NK-92 treated with Interleukin-12 subunit alpha and Interleukin-12 subunit beta, amount 100 ng/mL, for 24 hours (cell line): ENCODE measurements around the gene OPALIN.
"Not testable (repeated sequence)": the region's sequence is repeated elsewhere in the genome, so short reads cannot be mapped to it uniquely, and the experiment has no call there.

ENCODE experiments used
- DNase-seq: peaks from one replicate; lab custom pipeline; 2025; lab: John Stamatoyannopoulos, UW

The OPALIN gene

DNA sequence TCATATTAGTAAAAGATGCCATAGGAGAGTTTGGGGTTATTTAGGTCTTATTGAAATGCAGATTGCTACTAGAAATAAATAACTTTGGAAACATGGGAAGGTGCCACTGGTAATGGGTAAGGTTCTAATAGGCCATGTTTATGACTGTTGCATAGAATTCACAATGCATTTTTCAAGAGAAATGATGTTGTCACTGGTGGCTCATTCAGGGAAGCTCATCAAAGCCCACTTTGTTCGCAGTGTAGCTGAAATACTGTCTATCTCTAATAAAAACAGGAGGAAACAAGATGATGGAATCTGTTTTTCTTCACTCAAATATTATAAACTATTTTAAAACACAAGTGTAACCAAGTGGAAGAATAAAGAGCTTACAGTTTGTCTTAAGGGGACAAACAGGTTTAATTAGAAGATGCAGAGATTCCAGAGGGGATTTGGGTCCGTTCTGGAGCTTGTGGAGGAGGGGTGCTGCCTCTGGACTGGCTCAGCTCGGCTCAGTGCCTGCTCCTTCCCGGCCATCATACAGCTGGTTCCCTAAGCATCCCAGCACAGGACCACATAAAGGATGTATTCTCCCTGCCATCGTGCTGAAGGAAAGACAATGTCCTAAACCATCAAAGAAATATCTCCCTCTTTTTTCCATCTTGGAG, 20.4 kb downstream of the OPALIN start:
- no peak for DNase-seq

DNA sequence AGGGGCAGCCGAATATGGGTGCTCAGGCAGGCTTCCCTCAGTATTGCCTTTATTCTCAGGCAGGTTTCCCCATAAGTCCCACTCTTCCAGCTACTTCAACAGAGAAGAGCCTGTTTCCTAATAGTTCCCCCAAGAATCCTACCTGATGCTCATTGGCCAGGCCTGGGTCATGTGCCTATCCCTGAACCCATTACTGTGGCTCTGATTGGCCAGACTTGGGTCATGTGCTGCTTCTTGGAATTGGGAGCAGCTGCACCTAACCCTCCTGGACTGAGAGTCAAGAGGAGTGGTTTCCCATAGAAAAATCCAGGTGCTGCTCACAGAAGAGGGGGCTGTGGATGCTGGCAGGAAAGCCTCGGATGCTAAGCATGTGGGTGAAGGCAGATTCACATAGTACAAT, 21.7 kb downstream of the OPALIN start:
- no peak for DNase-seq

DNA sequence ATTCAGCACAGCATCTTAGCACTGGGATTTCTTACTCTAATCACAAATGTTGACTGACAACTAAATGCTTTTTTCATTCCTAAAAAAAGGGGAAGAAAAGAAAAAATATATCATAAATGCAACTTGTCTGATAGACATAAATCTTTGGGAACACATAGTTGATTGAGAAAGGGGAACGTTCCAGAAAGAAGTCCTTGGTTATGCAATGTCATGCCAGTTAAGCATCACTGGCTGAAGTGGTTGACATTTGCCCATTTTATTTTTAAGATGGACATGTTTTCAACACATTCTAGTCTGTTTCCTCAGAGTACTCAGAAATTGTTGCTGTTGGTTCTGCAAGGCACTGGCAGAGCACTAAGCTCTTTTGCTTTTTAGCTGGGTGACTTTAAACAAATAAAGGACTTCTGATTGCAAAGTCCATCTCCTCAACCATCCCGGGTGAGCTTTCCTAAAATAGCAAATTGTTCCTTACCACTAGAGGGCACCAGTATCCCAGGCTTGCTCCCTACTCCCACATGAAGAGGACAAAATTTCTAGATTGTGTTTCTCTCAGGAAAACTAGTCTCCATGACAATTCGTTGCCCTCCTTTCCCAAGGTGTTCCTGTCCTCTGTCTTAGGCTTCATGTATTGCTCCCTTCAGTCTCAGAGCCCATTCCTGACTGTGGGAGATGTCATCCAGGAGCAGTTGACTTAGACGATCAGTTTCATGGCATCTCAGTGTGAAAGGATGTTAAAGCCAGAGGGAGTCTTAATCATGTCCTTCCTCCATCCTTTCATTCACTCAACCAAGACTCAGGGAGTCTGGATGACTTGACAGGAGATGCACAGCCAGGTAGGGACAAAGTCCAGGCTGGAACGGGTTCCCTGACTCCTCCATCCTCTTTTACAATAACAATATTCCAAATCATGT, 23.9 kb downstream of the OPALIN start:
- no peak for DNase-seq

DNA sequence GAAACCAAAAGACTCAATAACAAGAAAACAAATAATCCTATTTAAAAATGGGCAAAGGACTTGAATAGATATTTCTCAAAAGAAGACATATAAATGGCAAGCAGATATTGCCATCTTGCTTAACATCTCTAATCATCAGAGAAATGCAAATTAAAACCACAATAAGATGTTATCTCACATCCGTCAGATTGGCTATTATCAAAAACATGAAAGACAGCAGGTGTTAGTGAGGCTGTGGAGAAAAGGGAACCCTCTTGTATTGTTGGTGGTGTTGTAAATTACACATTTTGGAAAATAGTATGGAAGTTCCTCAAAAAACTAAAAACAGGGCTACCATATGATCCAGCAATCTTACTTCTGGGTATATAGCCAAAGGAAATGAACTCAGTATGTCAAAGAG, 25.7 kb downstream of the OPALIN start:
- DNase-seq: no peak

DNA sequence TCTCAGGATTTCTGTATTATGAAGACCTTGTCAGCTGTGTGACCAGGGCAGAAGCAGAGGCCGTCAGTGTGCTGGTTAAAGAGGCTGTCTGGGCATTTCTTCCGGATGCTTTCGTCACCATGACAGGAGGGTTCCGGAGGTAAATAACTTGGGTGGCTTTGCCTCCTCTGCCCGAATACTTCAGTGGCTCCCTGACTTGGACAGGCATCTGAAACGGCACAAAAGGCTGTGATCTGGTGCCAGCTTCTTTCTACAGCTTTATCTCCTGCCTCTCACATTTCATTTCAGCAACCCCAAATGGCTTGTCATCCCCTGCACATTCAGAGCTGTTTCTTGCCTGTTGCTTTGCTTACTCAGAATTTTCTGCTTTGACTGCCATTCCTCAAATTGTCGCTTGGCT, 31.3 kb downstream of the OPALIN start:
- no peak for DNase-seq

DNA sequence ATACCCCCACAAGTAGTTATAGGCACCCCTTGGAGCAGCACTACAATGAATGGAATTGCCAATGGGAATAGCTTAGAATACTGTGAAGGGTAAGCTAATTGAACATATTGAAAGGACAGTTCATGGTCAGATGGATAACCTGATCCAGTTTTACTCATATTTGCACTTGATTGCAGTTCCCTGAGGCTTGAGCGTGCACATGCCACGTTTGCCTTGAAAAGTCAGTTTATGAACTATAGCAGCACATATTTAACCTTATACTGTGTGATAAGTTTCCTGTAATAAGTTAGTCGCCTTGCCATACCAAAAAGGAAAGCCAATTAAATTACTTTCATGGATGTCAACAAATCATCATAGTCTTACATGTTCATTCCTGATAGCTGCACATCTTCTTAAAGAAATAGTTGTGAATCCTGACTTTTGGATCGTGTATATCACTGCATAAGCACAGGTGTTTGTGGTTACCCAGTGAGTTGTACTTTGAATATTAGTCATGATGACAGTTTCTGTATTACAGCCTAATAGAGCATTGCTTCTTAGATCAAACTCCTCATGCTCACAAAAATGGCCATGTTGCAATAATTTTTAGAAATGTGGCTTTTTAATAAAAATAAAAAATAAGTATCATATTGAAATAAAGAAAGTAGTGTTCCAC, 33.0 kb downstream of the OPALIN start:
- DNase-seq: no peak

DNA sequence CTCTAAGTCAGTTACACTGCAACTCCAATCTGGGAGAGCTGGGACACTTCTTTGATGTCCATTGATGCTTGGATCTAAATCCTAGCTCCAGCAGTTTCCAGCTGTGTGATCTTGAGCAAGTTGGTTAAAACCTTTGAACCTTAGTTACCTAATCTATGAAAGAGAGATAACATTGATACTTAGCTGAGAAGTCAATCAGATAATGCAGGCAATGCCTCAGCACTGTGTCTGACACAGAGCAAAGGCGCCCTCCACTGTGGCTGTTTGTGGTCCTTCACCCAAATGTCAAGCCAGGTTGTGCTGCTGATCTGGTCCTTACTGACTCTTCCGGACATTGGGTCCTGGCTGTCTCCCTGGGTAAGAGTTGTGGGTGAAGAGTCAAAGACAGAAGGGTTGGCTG, 34.4 kb downstream of the OPALIN start:
- no peak for DNase-seq

DNA sequence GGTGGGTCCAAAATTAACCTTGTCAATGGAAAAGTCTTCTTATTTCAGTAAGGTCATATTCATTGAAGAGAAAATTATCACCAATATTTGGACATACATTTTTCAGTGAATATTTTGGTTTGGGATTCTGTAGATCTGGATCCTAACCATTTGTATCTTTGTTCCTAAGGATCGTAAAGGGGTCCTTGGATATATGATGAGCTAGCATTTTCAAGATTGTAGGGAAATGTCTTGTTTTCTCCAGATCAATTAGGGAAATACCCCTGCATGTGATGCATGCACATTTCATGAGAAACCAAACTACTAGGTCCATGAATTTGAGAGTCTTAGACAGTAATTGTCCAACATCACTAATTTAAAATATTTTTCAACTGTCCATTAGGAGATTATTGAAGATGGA, 36.5 kb downstream of the OPALIN start:
- DNase-seq: no peak

DNA sequence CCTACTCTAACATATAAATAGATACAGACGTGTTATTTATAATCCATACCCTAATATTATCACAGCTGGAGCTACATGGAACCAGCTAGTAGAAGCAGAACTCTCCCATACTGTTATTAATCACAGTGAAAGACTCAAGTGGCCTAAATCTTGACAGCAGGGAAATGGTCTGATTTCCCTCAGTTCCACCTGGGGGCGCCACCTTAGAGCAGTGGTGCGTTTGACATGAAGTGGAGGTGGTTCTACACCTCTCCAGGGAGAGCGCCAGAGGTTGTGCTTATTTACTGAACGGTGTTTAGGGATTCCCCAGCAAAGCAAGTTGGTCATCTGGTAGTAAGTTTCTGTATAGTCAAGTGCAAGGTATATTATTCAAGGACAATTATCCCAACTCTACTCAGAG, 37.0 kb downstream of the OPALIN start:
- DNase-seq: no peak

DNA sequence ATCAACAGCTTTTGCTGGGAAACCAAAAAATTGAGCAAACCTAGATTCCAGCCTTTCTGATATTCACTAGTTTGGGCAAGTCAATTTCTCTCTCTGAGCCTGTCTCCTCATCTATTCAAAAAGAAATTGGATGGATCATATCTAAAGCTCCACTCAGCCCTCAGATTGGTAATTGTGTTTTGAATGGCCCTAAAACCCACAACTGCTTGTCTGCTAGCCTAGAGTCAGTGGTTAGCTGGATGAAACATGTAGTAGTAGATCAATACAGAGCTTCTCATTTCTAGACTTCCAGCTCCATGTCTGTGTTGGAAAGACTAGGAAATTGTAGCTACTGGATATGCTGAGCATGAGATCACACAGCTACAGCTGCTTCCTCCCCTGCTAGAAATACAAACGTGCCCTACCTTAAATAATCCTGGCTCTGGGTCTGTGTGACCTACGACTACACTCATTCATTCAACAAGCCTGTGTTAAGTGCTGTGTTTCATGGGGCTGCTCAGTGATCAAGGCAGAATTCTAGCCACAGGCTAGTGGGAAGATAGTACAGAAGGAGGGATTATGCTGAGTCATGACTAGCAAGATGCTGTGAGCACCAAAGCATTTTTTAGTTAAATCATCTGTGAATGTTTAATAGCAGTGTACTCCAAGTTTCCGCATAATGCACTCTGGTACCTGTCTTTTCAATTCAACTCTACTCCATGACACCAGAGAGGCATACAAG, 38.9 kb downstream of the OPALIN start:
- DNase-seq: no peak

DNA sequence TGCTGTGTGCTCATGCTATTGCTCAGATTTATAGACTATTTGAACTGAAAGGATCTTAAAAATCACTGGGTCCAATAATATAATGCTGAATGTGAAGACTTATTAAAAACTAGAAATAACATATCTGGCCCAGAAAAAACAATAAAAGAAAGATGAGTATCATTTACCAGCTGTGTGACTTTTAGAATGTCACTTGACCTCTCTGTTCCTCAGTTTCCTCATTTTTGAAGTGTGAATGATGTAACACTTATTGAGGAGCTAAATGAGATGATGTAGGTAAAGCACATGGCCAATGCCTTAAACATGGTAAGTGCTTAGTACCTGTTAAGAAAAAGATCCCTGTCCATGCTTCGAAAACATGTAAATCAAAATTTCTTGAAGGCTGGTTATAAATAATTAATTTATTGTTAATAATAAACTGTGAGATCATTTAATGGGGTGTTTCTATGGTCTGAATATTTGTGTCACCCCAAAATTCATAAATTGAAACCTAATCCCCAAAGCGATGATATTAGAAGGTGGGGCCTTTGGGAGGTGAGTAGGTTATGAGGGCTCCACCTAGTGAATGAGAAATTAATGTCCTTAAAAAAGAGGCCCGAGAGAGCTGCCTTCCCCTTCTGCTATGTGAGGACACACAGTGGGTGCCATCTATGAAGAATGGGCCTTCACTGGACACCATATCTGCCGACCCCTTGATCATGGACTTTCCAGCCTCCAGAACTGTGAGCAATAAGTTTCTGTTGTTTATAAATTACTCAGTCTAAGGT, 41.6 kb downstream of the OPALIN start:
- DNase-seq: no peak

DNA sequence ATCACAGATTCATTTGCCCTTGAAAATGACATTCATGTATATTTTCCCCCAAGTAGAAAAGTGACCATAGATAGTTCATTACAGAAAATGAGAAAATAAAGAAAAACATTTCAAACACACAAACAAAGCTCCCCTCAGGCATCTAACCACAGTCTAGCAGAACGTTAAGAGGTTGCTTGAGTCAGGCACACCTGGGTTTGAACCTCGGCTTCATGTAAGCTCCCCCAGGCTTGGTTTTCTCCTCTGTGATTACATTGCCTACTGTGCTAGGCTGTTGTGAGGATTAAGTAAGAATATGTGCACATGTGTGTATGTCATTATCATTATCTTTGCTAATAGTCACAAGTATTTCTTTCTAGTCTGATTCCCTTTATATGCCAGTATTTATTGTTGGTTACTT, 45.5 kb downstream of the OPALIN start:
- DNase-seq: no peak

DNA sequence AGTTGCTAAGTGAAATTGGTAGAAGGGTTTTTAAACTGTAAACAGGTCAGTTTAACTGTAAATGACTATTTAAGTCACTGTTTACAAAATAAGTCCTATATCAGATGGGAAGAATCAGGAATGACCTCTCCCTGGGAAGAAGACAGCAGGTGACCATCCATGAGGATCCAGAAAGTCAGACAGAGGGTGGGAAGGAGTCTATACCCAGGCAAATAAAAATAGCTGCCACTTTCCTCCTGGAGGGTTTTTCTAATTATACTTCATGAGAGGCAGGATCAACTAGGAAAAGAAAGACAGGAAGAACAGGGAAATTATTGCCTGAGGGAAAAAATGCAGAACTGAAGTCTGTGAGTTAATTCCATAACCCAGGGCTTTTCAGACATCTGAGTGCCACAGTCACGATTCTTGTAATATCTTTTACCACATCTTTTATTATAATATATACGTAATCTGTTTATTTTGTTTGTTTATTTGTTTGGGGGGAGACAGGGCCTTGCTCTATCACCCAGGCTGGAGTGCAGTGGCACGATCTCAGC, 47.6 kb downstream of the OPALIN start:
- no peak for DNase-seq

DNA sequence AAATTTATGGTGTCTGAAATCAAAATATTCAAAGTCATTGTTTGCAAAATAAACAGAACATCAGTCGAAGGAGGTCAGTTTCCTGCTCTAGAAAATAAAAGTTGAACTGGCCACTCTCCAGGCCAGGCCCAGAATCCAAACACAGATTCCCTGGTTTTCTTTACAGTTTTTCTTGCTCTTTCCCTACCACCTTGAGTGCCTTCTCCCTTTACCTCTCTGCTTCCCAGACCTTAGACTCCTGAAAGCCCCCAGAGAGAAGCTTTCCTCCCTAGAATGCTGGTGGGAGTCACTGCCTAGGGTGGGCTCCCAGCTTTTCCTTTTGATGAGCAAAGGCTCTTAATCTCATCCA, 48.5 kb downstream of the OPALIN start:
- DNase-seq: no peak

DNA sequence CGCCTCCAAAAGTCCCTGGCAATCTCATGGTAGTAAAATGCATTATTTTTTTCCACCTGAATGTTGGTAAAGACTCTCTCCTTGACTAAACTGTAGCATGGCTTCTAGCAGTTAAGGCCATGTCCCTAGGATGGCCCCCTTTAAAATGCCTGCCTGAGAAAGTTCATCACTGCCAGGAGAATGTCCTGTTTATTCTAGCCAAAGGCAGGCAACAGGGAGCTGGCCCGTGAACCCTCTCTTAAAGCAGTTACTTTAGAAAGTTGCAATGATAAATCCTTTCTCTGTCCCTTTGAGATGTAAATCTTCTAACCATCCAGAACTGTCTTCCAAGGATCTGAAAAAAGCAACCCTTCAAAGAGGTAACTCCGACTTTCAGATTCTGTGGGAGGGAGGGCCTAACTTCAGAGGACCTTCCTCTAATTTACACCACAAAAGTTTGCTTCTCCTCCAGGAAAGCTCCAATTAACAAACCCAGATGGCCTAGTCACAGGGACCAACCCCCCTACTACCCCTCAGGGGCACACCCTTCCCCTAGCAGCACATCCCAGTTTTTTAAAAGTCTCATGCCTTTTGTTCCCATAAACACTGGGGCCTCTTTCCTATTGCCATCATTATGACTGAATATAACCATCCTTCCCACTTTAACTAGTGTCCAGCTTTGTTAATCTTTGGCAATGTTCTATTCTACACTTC, 49.0 kb downstream of the OPALIN start:
- DNase-seq: no peak

DNA sequence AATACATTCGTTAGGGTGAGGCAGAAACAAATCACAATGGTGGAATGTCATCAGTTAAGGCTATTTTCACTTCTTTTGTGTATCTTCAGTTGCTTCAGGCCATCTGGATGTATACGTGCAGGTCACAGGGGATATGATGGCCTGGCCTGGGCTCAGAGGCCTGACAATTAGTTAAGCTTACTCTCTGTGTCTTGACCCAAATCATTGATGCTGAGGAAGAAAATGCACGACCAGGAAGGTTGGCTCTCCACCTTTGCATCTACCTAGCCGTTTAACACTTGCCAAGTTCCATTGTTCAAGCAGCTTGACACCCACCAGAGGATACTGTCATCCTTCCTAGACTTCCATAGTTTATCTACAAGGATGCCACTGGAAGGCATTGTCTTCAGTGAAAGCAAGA, 49.9 kb downstream of the OPALIN start:
- DNase-seq: not testable (repeated sequence)

DNA sequence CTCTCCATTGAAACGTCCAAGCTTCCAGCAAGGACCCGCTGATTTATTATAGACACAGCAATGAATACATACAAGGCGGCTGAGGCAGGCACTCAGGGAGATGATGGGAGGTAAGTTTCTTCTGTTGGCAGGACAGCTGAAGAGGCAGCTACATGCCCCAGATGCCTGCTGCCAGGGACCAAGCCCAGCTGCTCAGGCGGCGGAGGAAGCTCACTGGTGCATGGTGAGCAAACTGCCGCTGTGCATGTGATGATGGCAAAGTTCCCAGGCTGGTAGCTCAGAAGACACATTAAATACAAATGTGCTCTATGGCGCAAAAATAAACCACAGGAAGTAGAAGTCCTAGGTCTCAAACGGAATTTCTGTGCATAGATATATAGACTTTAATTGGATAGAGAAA, 52.3 kb downstream of the OPALIN start:
- no peak for DNase-seq

DNA sequence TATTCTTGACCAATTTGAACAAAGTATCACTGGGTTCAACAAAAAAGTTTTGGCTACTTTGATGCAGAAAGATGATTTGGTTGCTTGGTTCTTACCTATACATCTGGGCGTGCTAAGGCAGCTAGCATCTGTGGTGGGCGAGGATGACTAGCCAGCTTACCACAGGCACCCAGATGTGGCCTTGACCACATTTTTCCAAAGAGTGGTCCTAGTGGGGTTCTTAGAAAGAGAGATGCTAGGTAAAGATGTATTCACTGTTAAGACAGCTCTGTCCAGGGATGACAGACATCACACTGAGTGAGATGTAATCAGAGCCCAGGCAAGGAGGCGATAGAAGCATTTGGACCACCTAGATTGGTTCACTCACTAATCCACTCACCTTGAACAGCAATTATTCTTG, 53.8 kb downstream of the OPALIN start:
- no peak for DNase-seq

DNA sequence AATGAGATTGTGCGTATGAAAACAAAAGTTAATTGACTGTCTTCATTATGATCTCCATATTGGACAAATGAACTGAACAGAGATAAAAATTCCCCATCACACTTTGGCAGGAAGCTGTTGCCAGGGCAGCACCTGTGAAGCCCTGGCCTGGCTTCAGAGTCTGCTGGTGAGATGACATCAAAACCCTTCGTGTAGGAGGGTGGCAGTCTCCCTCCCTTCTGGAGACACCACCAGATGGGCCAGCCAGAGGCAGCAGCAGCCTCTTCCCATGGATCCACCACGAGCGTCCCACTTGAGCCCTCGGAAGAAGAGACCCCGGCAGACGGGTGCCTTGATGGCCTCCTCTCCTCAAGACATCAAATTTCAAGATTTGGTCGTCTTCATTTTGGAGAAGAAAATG, 54.6 kb downstream of the OPALIN start, which contains the start of gene DNTT:
TSS of gene DNTT (plus strand) at position 205 of the 400 bp plus-strand sequence. CDS start at position 269, 64 bp downstream.
- no peak for DNase-seq

DNA sequence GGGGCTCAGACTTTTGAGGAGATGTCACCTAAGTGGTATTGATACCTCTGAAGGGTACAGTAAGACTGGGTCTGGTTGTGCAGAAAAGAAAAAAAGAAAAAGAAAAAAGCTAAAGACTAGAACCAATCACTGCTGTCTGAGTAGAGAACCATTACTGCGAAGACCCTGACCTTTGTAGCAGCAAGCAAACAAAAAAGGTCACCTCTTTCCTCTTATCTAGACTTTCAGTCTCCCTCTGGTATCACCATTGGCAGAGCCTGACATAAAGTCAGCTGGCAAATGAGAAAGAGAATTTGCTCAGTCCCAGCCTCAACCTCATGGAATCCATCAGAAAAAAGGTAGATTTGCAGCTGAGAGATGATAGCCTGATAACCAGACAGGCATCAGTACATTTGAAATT, 57.2 kb downstream of the OPALIN start:
- no peak for DNase-seq

DNA sequence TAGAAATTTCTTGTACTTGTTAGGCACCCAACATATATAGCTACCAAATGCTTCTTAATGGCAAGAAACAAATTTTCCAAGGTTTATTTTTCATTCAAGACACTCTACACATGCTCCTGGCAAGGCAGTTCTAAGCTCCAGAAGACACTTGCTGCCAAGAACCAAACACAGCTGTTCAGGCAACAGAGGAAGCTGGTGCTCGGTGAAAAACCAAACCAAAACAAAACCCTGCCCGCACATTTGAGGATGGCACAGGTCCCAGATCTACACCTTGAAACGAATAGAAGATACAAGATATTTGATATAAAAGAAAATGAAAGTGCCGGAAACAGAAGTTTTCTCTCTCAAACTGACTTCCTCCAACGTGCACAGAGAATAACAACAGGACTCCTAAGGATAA, 59.4 kb downstream of the OPALIN start:
- DNase-seq: no peak
